ENCODE measurements around the gene GLB1L.

- TF ChIP-seq, protein P1, sequence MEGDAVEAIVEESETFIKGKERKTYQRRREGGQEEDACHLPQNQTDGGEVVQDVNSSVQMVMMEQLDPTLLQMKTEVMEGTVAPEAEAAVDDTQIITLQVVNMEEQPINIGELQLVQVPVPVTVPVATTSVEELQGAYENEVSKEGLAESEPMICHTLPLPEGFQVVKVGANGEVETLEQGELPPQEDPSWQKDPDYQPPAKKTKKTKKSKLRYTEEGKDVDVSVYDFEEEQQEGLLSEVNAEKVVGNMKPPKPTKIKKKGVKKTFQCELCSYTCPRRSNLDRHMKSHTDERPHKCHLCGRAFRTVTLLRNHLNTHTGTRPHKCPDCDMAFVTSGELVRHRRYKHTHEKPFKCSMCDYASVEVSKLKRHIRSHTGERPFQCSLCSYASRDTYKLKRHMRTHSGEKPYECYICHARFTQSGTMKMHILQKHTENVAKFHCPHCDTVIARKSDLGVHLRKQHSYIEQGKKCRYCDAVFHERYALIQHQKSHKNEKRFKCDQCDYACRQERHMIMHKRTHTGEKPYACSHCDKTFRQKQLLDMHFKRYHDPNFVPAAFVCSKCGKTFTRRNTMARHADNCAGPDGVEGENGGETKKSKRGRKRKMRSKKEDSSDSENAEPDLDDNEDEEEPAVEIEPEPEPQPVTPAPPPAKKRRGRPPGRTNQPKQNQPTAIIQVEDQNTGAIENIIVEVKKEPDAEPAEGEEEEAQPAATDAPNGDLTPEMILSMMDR (IDR thresholded peaks at IDR 0.05) = no peak
- no peak for TF ChIP-seq POLR2A (IDR thresholded peaks at IDR 0.05)
- no peak for TF ChIP-seq EP300 (IDR thresholded peaks at IDR 0.05)
- TF ChIP-seq POLR2AphosphoS5 (IDR thresholded peaks at IDR 0.05) = no peak
Measured at GRCh38 chr2:219216535-219216915, 28.7 kb downstream of the GLB1L start.

Data from sigmoid colon (tissue), 4 donors.